Stimulated activated CD8-positive, alpha-beta memory T cell treated with anti-CD3 and anti-CD28 coated beads, Interleukin-7, amount 100 ng/mL, for 24 hours (primary cell): ENCODE data around the gene MICA.
"Not testable (repeated sequence)": the region's sequence is repeated elsewhere in the genome, so short reads cannot be mapped to it uniquely, and the experiment has no call there.

Experiments used
- DNase-seq: peaks from one replicate; pipeline ENCODE4 v3.0.0-alpha.2; 2020; ENCODE audit warnings: low read depth

Gene MICA

DNA sequence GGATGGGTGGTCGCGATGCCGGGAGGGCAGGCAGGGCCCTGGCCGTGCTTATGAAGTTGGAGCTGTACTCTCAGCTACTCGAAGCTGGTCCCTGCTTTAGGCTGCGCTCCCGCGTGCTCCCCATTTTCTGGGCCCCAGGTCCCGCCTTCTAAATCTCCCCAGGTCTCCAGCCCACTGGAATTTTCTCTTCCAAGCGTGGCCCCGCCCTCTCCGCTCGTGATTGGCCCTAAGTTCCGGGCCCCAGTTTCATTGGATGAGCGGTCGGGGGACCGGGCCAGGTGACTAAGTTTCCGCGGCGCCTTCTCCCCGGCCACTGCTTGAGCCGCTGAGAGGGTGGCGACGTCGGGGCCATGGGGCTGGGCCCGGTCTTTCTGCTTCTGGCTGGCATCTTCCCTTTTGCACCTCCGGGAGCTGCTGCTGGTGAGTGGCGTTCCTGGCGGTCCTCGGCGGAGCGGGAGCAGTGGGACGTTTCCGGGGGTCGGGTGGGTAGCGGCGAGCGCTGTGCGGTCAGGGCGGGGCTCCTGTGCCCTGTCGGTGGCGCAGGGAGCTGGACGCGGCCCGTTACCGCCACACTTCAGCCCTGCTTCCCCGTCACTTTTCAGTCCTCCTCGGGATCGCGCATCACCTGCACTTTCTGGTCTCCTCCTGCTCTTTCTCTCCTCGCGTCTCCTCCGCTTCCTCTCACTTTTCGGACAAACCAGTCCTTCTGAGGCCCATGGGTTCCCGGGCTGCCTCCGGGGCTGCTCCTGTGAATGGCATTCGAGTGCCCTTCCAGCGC is at the start of gene MICA:
Gene MICA (plus strand): TSS at position 313 of the 778 bp plus-strand sequence. CDS start 38 bp downstream, at position 351.
- no peak for DNase-seq

DNA sequence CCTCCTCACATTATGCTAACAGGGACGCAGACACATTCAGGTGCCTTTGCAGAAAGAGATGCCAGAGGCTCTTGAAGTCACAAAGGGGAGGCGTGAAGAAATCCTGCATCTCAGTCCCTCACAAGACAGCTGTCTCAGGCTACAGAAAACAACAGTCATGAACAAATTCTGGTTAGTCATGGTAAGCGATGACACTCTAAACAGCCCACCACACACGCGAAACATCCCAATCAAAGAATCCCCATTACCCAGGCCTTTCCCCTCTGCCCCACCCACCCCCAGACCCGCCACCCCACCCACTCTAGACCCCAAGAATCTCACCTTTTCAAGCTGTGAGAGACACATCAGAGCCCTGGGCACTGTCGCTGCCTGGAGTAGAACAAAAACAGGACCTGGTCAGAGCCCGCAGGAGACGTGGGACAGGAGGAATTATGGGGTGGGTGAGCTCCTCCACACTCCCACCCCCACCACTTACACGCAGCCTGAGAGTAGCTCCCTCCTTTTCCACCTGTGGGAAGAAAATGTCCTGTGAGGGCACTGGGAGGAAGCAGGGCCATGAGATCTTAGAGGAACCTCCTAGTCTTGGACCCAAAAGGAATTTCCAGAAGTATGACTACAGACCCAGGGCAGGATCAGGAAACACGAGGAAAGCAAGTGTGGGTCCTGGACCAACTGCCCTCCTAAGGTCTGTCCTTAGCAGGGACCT is 49.1 kb upstream of the MICA start:
- DNase-seq, result no peak

DNA sequence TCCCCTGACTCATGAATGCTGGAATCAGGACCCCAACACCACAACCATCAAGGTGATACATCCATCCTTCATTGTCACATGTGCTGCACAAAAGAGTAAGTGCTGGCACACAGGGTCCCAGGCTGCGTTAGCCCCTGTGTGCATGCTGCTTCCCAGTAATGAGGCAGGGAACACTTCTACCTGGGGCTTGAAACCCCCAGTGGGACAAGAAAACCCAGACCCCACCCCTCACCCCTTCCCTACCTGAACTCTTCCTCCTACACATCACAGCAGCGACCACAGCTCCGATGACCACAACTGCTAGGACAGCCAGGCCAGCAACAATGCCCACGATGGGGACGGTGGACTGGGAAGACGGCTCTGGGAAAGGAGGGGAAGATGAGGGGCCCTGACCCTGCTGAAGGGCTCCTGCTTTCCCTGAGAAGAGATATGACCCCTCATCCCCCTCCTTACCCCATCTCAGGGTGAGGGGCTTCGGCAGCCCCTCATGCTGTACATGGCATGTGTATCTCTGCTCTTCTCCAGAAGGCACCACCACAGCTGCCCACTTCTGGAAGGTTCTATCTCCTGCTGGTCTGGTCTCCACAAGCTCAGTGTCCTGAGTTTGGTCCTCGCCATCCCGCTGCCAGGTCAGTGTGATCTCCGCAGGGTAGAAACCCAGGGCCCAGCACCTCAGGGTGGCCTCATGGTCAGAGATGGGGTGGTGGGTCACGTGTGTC is 48.4 kb upstream of the MICA start:
- DNase-seq, result no peak

DNA sequence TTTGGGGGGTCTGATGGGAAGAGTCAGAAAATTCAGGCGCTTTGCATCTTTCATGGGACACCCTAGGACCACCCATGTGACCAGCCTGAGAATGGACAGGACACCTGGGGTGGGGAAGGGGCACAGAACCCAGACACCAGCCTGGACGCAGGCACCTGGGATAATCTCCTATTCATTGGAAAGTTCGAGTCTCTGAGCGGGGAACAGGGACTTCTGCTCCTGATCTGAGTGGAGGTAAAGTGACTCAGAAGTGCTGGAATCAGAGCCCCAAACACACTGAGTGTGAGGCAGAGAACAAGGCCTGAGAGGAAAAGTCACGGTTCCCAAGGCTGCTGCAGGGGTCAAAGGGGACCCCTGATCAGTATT is 47.8 kb upstream of the MICA start:
- no peak for DNase-seq

DNA sequence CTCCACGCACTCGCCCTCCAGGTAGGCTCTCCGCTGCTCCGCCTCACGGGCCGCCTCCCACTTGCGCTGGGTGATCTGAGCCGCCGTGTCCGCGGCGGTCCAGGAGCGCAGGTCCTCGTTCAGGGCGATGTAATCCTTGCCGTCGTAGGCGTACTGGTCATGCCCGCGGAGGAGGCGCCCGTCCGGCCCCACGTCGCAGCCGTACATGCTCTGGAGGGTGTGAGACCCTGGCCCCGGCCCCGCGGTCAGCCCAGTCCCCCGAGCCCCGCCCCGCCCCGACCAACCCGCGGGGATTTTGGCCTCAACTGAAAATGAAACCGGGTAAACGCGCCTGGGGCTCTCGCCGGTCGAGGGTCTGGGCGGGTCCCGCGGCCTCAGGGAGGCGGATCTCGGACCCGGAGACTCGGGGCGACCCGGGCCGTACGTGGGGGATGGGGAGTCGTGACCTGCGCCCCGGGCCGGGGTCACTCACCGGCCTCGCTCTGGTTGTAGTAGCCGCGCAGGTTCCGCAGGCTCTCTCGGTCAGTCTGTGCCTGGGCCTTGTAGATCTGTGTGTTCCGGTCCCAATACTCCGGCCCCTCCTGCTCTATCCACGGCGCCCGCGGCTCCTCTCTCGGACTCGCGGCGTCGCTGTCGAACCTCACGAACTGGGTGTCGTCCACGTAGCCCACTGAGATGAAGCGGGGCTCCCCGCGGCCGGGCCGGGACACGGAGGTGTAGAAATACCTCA is 47.0 kb upstream of the MICA start:
- DNase-seq, result no peak

DNA sequence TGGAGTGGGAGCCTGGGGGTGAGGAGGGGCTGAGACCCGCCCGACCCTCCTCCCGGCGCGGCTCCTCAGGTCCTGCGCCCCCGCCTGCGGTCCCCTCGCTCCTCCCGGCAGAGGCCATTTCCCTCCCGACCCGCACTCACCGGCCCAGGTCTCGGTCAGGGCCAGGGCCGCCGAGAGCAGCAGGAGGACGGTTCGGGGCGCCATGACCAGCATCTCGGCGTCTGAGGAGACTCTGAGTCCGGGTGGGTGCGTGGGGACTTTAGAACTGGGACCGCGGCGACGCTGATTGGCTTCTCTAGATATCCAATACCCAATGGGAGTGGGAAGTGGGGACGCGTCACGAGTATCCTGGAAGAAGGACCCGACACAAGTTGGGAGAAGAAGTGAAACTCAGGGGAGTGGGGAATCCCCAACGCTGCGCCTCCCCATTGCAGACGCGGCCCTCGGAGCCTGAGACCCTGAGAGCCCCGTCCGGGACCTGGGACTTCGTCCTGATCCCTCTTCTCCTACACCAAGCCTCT is 46.4 kb upstream of the MICA start, which contains the start of gene HLA-B:
Gene HLA-B (minus strand): TSS at position 234 of the 521 bp plus-strand sequence. CDS start 21 bp downstream, at position 213.
- DNase-seq, result peak; percentile 31

DNA sequence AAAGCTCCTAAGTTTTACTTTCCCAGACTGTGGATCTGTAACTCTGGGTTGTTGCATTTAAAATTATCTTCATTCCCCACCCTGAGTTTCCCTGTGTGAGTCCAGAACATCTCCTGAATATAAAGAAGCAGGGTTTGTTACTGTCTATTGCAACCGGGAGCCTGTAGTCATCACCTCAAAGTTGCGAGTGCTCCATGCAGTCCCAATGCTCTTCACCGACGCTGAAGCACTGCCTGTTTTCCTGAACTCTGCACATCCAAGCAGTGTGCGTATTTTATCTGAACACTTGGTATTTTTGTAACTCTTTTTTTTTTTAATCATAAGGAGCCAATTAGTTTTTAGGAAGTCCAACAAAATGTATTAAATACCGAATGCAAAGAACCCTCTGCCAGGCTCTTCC is 45.5 kb upstream of the MICA start:
- DNase-seq, result no peak

DNA sequence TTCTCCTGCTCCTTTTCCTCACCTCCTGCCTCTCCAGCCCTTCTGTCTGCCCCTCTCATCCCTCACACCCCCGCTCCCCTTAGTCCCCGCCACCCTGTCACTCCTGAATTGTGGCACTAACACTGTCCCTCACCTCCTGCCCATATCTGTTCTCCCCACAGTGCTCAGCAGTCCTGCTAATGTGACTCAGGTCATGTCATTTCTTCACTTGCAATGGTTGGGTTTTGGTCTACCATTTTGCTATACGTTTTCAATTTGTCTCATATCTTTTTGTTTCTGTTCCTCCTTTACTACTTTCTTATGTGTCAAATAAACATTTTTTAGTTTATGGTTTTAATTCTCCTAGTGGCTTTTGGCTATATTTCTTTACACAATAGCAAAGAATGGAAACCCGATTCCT is 45.1 kb upstream of the MICA start:
- DNase-seq, result no peak

DNA sequence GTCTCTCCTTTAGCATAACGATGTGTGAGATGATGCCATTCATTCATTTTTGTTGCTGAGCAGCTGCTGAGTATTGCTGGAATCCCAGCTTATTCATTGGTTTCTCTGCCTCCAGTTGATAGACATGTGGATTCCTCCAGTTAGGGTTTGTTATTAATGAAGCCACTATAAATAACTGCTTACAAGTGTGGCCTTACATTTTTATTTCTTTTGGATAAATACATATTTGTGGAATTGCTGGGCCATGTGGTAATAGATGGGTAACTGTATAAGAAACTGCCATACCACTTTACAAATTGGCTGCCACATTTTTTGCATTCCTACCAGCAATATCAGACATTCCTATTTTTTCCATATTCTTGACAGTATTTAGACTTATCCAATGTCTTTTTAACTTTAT is 43.8 kb upstream of the MICA start:
- no peak for DNase-seq

DNA sequence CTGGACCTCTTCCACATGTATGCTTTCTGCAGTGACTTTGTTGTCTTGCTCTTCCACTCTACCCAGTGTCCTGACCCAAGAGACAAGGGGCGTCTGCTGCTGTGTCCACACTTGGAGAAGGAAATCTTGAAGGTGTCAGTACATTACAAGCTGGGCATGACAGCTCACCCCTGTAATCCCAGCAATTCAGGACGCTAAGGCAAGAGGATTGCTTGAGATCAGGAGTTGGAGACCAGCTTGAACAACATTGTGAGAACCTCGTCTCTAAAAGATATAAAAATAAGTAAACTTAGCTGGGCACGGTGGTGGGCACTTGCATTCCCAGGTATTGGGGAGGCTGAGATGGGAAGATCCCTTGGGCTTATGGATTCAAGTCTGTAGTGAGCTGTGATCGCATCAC is 40.6 kb upstream of the MICA start:
- no peak for DNase-seq

DNA sequence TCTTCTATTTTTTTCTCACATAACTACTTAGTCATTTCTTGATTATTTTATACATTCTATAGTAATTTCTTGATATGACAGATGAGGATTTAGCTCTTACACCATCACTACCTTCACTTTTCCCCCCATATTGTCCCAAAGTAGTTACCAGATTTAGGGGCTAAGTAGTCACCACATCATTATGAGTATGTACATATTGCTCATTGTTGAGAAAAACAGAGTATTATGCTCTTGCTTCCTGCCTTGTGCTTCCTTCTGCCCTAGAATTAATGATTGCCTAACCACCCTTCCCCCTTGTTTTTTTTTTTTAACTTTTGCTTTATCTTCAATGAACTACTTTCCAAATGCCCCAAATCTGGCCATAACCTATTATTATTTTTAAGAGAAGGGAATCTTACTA is 39.6 kb upstream of the MICA start:
- no peak for DNase-seq

DNA sequence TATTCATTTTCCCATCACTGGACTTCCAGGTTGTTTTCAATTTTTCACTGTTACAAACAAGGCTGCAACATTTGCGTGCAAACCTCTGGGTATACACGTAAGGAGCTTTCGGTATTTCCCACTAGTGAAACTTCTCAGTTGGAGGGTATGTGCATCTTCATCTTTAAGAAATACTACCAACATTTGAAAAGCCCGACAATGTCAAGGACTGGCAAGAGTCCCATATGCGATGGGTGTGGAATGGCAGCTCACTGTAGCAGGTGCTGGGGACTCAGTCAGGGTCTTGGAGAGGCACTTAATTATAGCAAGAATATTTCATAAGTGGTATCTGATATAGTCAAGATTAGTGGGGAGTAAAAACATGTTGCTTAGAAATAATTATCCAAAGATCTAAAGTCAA is 37.5 kb upstream of the MICA start:
- DNase-seq, result no peak

DNA sequence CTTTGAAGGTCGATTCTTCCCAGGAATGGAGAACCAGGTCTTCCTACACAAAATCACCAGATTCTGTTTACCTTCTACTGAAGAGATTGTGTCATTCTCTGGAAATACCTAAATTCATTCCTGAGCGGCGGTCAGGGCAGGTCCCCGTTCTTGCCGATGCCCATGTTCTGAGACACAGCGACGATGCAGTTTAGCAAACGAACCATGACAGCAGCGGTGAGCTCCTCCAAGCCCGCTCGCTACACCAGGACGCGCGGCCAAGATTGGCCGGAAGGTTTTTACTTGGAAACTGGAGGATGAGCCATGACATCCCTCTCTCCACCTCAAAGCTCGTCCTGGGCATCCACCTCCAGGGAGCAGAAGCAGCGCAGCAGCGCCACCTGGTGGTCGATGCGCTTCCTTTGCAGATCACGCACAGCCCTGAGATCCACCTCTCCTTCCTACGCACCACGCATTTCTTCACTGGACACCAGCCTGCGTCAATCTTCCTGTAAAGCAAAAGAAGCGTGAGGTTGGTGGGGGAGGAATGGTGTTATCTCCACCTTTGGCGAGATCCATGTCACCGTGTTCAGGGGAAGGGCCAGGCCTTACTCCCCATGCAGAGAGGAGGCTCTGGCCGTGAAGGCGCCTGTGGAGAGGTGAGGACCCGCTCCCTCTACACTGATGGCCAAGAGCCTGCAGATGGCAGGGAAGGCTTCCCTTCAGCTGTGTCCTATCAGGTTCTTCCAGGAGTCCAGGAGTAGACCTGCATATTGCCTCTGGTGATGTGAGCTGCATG is 36.5 kb upstream of the MICA start:
- peak; percentile 76 for DNase-seq

DNA sequence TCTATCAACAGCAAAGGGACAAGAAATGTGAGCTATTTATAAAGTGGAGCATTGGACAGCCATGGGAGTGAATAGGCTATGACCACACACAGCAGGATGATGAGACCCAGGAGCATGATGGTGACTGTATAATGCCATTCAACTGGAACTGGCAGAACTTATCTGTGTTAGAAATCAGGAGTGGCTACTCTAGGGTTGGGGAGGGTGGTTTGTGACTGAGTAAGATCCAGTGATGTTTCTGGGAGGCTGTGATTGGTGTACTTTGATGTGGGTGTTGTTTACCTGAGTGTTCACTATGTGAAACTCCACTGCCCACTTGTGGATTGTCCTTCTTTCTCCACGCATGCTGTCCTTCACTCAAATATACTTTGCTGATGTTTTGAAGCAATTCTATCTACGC is 34.9 kb upstream of the MICA start:
- DNase-seq, result no peak

DNA sequence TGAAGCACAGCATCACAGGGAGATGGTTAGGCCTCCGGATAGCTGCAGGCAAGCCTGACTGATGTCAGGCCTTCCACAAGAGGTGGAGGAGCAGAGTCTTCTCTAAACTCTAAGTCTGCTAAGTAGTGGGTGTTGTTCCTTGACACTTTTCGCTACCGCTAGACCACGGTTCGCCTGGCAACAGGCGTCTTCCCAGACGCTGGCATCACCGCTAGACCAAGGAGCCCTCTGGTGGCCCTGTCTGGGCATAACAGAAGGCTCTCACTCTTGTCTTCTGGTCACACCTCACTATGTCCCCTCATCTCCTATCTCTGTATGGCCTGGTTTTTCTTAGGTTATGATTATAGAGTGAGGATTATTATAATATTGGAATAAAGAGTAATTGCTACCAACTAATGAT is 29.3 kb upstream of the MICA start:
- not testable (repeated sequence) for DNase-seq

DNA sequence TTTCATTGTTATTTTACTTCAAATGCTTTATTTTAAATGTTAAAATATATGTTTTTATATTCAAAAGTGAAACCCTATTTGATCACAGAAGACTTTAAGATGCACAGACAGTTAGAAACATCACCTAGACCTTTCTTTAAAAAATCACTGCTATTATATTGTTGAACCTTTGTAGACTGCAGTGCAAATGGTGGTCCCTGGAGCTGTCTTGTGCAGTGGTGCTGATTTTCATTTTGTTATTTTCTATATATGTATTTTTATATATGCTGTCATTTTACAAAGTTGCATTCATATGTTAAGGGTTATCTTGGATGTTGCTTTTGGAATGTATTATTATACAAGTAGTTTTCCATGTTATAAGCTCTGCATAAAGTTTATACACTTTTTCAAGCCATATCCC is 27.7 kb upstream of the MICA start:
- DNase-seq, result no peak

DNA sequence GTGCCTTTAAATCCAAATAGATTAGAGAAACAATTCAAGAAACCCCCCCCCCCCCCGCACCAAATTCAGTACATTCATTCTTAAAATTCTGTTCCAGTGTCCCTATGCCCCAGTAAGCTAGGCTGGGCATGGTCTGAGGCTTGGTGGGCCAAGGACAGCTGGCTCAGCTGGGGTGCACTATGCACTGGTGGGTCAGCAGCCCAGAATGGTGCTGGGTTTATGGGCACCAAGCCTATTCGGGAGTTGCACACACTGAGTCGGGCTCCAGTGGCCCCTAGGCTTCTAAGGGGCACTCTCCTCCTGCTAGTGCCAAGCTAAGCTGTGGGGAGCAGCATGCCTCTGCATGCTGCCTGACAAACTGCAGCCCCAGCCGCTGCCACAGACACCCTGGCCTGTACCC is 26.4 kb upstream of the MICA start:
- no peak for DNase-seq

DNA sequence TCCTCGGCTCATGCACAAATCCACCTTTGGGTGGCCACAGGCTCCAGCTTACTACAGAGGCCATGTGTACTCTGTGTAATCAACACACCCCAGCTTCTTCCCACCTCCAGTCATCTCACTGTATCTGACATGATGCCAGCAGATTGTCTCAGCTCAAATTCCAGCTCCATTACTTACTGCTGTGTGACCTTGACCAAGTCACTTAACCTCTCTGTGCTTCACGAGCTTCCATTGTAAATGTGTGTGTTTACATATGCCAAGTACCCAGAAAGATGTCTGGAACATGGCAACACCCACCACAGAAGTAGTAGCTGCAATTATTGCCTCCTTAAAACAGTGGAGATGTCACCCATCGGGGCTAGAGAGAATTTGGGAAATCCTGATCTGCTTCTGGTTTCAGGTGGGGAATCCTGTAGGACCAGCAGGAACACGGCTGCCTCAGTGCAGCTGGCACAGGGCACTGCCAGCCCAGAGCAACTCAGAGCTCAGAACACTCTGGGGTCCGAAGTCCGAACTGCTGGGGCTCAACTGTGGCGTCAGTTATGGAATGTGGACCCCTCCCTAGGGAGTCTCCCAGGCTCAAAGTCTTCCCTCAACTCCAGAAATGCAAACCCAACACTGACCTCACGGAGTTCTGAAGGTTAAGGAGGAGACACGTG is 25.2 kb upstream of the MICA start:
- DNase-seq, result no peak

DNA sequence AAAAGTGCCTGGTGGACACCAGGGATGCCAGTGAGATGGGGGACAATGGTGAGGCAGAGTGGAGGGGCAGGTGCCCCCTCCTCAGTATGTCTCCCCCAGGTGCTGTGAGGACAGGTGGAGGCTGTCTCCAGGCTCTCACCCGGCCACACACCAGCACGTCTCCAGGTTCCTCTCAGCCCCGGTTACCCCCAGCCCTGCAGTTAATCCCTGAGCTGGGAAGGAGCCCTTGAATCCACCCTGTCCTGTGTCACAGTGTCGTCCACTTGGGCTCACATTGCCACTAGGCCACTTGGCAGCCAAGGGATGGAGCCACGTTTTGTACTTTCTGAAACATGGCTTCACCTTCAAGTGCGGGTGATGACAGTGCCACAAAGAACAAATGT is 24.7 kb upstream of the MICA start:
- DNase-seq, result no peak

DNA sequence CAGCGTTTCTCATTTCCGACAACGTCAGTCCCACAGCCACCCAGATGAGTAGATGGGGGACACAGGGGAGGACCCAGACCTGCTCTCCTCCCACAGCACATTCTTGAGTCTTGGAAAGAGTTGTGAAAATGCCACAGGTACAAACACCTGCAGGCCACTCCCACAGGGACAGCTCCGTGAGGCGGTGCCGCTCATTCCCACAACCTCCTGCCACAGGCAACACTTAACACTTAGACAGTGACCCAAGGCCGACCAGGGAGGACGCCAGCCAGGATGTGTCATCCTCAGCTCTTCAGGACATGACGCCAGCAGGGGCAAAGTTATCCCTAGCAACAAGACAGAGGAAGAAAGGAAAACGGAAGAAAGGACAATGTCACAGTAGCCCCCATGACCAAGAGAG is 23.5 kb upstream of the MICA start:
- no peak for DNase-seq

DNA sequence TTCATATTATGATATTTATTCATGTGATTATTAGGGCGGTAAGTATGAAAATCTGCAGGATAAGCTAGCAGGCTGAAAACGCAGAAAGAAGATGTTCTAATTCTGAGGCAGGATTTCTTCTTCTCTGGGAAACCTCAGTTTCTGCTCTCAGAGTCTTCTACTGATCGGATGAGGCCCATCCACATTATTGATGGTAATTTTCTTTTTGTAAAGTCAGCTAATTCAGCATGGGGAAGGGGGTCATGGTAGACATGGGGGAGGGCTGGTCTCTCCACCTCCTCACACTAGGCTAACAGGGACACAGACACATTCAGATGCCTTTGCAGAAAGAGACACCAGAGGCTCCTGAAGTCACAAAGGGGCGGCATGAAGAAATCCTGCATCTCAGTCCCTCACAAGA is 21.7 kb upstream of the MICA start:
- no peak for DNase-seq
